ENCODE data around the gene CS. TPM values are rescaled to one million over a fixed set of nuclear protein-coding genes. Genes with fewer than 3 reads are reported as not detected.

Gene CS
- total and polyA plus RNA-seq, 7 donors, result 194 to 601 (median 317) TPM

GRCh38 chr12:56333197-56333678 is 33.1 kb upstream of the CS start:
- H3K27me3 ChIP-seq (ENCODE audit: insufficient read depth in 3 of 3, low read length in 2 of 3), result no peaks in the 10 kb centered on the region
- DNase-seq (no peak), ATAC-seq (peak in 3 of 4 donors; percentile 7 to 32 (median 18))
- no peaks in the 10 kb centered on the region for H3K9me3 ChIP-seq
- peak overlapping the region; percentile 97 for H3K27ac ChIP-seq
- intact Hi-C loops (cut with DNase I), result loop anchor here in 1 of 2 donors (10.0 kb wide), 1 partner anchor 132 kb away; the partner anchor contains the start of gene SPRYD4
- 19 to 22% (median 20%) methylated on average over 8 of the region's 8 CpGs for WGBS, 3 donors
- peak overlapping the region; percentile 94 for H3K4me3 ChIP-seq
- peaks cover 0 to 20% of the 10 kb centered on the region in 2 donors for H3K36me3 ChIP-seq (ENCODE audit: insufficient read depth in 1 of 2, low read depth in 1 of 2)
- peaks cover 6% of the 10 kb centered on the region for H3K4me1 ChIP-seq
- no peak for TF ChIP-seq CTCF (IDR thresholded peaks at IDR 0.05)

- intact Hi-C loops (cut with DNase I), result loop anchor here in 1 of 2 donors (10.0 kb wide), 1 partner anchor 132 kb away; the partner anchor contains the start of gene SPRYD4
- Histone ChIP-seq H3K4me1 (peaks cover 6% of the 10 kb centered on the region), H3K36me3 (ENCODE audit: insufficient read depth in 1 of 2, low read depth in 1 of 2) (peaks cover 0 to 26% of the 10 kb centered on the region in 2 donors), H3K4me3 (peak overlapping the region; percentile 94), H3K9me3 (no peaks in the 10 kb centered on the region), H3K27me3 (ENCODE audit: insufficient read depth in 3 of 3, low read length in 2 of 3) (no peaks in the 10 kb centered on the region), H3K27ac (peak overlapping the region; percentile 97)
- TF ChIP-seq CTCF (IDR thresholded peaks at IDR 0.05), result no peak
- WGBS, 3 donors, result 90 to 95% (median 95%) methylated on average over 10 to 11 of the region's 11 CpGs
- no peak for DNase-seq
- no peak for ATAC-seq
These were observed 32.5 kb upstream of the CS start for GRCh38 chr12:56332512-56333196.

GRCh38 chr12:56330936-56331490 is 30.9 kb upstream of the CS start:
- intact Hi-C loops (cut with DNase I), result loop anchor here in 1 of 2 donors (10.0 kb wide), 1 partner anchor 134 kb away; the partner anchor contains the start of gene SPRYD4
- H3K27me3 ChIP-seq (ENCODE audit: insufficient read depth in 3 of 3, low read length in 2 of 3), result no peaks in the 10 kb centered on the region
- ATAC-seq (no peak), DNase-seq (no peak)
- no peak overlapping the region for H3K4me3 ChIP-seq
- no peaks in the 10 kb centered on the region for H3K9me3 ChIP-seq
- H3K27ac ChIP-seq, result no peak overlapping the region
- 94 to 97% (median 94%) methylated on average over 7 of the region's 7 CpGs for WGBS, 3 donors
- H3K4me1 ChIP-seq, result peaks cover 6% of the 10 kb centered on the region
- no peak for TF ChIP-seq CTCF (IDR thresholded peaks at IDR 0.05)
- H3K36me3 ChIP-seq (ENCODE audit: insufficient read depth in 1 of 2, low read depth in 1 of 2), result peaks cover 0 to 42% of the 10 kb centered on the region in 2 donors

- TF ChIP-seq CTCF (IDR thresholded peaks at IDR 0.05), result no peak
- H3K9me3 ChIP-seq, result no peaks in the 10 kb centered on the region
- no peaks in the 10 kb centered on the region for H3K4me1 ChIP-seq
- no peak overlapping the region for H3K4me3 ChIP-seq
- no peak overlapping the region for H3K27ac ChIP-seq
- ATAC-seq (peak in 1 of 4 donors; percentile 32), DNase-seq (no peak)
- peaks cover 2 to 82% of the 10 kb centered on the region in 2 donors for H3K36me3 ChIP-seq (ENCODE audit: insufficient read depth in 1 of 2, low read depth in 1 of 2)
- no peaks in the 10 kb centered on the region for H3K27me3 ChIP-seq (ENCODE audit: insufficient read depth in 3 of 3, low read length in 2 of 3)
- WGBS, 3 donors, result 62 to 75% (median 74%) methylated on average over 6 of the region's 6 CpGs
- intact Hi-C loops (cut with DNase I), result no loop called here
These were observed 26.4 kb upstream of the CS start for GRCh38 chr12:56326533-56326932.
